HepG2 (cell line): ENCODE results near the gene BMP6. TPM values are rescaled to one million over a fixed set of nuclear protein-coding genes. Genes with fewer than 3 reads are reported as not detected.
A peak's percentile ranks its signal among the peaks of the same experiment; 100 is the strongest.

ENCODE experiments used
- ELF3 ChIP-seq: IDR thresholded peaks from 2 replicates; pipeline ENCODE4 v1.6.1; 2016; ENCODE audit warnings: missing genetic modification reagents, missing compliant biosample characterization
- FOSL1 ChIP-seq: sonication (generic); formaldehyde crosslinking; IDR thresholded peaks from 2 replicates; pipeline ENCODE4 v1.9.0; 2021; ENCODE audit warnings: missing genetic modification reagents, borderline replicate concordance
- FOXK2 ChIP-seq: fragments of 450-650 bp; IDR thresholded peaks from 2 replicates; pipeline ENCODE4 v1.6.1; 2016
- HNRNPH1 ChIP-seq: fragments of 200-400 bp; formaldehyde crosslinking; optimal IDR thresholded peaks from 2 replicates; pipeline ENCODE3; 2017; ENCODE audit warnings: mild to moderate bottlenecking, low read depth, low read length
- JARID2 ChIP-seq: sonication (generic); formaldehyde crosslinking; IDR thresholded peaks from 2 replicates; pipeline ENCODE4 v1.8.1; 2023; ENCODE audit warnings: missing genetic modification reagents, inconsistent platforms; ENCODE audit not compliant: insufficient replicate concordance
- MAX ChIP-seq: IDR thresholded peaks from 2 replicates; pipeline ENCODE4 v1.6.1; 2012; ENCODE audit warnings: inconsistent platforms
- MXD3 ChIP-seq: IDR thresholded peaks from 2 replicates; pipeline ENCODE4 v1.6.1; 2016; ENCODE audit warnings: mild to moderate bottlenecking, missing biosample characterization, missing genetic modification reagents
- NFE2 ChIP-seq: sonication (generic); formaldehyde crosslinking; IDR thresholded peaks from 2 replicates; pipeline ENCODE4 v1.4.0; 2020; ENCODE audit warnings: missing genetic modification reagents
- NPAS2 ChIP-seq: sonication (generic); formaldehyde crosslinking; IDR thresholded peaks from 2 replicates; pipeline ENCODE4 v1.8.0; 2022; ENCODE audit warnings: mild to moderate bottlenecking, missing genetic modification reagents, borderline replicate concordance
- ZBTB42 ChIP-seq: sonication (generic); formaldehyde crosslinking; IDR thresholded peaks from 2 replicates; pipeline ENCODE4 v1.5.0; 2020; ENCODE audit warnings: mild to moderate bottlenecking, missing genetic modification reagents
- ZFP36L2 ChIP-seq: sonication (generic); formaldehyde crosslinking; IDR thresholded peaks from 2 replicates; pipeline ENCODE4 v1.4.0; 2020; ENCODE audit warnings: missing genetic modification reagents
- ZNF256 ChIP-seq: sonication (generic); formaldehyde crosslinking; conservative IDR thresholded peaks from 2 replicates; pipeline ENCODE4 v1.4.0; 2020; ENCODE audit warnings: missing genetic modification reagents
- ZNF274 ChIP-seq: sonication (generic); formaldehyde crosslinking; IDR thresholded peaks from 2 replicates; pipeline ENCODE4 v1.5.1; 2020; ENCODE audit warnings: mild to moderate bottlenecking, missing genetic modification reagents
- ZNF362 ChIP-seq: sonication (generic); formaldehyde crosslinking; IDR thresholded peaks from 2 replicates; pipeline ENCODE4 v1.4.0; 2020; ENCODE audit warnings: missing genetic modification reagents, mild to moderate bottlenecking, borderline replicate concordance
- ZNF44 ChIP-seq: sonication (generic); formaldehyde crosslinking; IDR thresholded peaks from 2 replicates; pipeline ENCODE4 v1.5.1; 2020; ENCODE audit warnings: mild to moderate bottlenecking, missing genetic modification reagents
- ZNF580 ChIP-seq: IDR thresholded peaks from 2 replicates; pipeline ENCODE4 v1.6.1; 2016; ENCODE audit warnings: low read depth, borderline replicate concordance
- ZNF775 ChIP-seq: sonication (generic); formaldehyde crosslinking; IDR thresholded peaks from 2 replicates; pipeline ENCODE4 v1.4.0; 2020; ENCODE audit warnings: missing genetic modification reagents, mild to moderate bottlenecking, moderate library complexity, borderline replicate concordance
- ZNF790 ChIP-seq: sonication (generic); formaldehyde crosslinking; IDR thresholded peaks from 2 replicates; pipeline ENCODE4 v1.8.0; 2022; ENCODE audit warnings: missing genetic modification reagents, mild to moderate bottlenecking, borderline replicate concordance
- polyA plus RNA-seq, 8 experiments: library from polyadenylated mRNA; depleted of rRNA in 3 of 8; stranded (reverse) in 7 of 8; unstranded in 1 of 8; fragments of >200 nt; fragmentation: Illumina TruSeq in 4 of 8; extraction: Trizol in 4 of 8; gene quantifications; 2 replicates each; pipeline versions ENCODE4 v1.2.1 to v1.2.3, GENCODE V29; 2011 to 2016; ENCODE audit warnings: low read depth in 4 of 8, missing spikeins in 1 of 8, mixed read lengths in 1 of 8; ENCODE audit not compliant: insufficient read depth in 1 of 8
- total RNA-seq, 5 experiments: library from RNA; depleted of rRNA; stranded (reverse); fragments of >200 nt; fragmentation: Illumina TruSeq; extraction: Trizol; gene quantifications; 2 replicates each; pipeline ENCODE4 v1.2.3, GENCODE V29; 2016; ENCODE audit warnings: low read depth in 1 of 5
- TF ChIP-seq, protein P1 (sequence below): sonication (generic); formaldehyde crosslinking; IDR thresholded peaks from 2 replicates; pipeline ENCODE4 v1.4.0; 2020; ENCODE audit warnings: missing genetic modification reagents, borderline replicate concordance
- TF ChIP-seq, protein P2 (sequence below): sonication (generic); formaldehyde crosslinking; IDR thresholded peaks from 2 replicates; pipeline ENCODE4 v1.4.0; 2020; ENCODE audit warnings: mild to moderate bottlenecking, missing genetic modification reagents
- TF ChIP-seq, protein P3 (sequence below): sonication (generic); formaldehyde crosslinking; IDR thresholded peaks from 2 replicates; pipeline ENCODE4 v1.5.1; 2020; ENCODE audit warnings: missing genetic modification reagents, mild to moderate bottlenecking, borderline replicate concordance

BMP6 gene
- total and polyA plus RNA-seq, 2 of the 13 experiments (the other 11 are each of a cell fraction or from before 2014, with no cell fraction given): 0.09 to 0.18 TPM

GRCh38 chr6:7910654-7911344, 184.9 kb downstream of the BMP6 start, which contains the start of gene TXNDC5 (continued):
- TF ChIP-seq, protein P1, sequence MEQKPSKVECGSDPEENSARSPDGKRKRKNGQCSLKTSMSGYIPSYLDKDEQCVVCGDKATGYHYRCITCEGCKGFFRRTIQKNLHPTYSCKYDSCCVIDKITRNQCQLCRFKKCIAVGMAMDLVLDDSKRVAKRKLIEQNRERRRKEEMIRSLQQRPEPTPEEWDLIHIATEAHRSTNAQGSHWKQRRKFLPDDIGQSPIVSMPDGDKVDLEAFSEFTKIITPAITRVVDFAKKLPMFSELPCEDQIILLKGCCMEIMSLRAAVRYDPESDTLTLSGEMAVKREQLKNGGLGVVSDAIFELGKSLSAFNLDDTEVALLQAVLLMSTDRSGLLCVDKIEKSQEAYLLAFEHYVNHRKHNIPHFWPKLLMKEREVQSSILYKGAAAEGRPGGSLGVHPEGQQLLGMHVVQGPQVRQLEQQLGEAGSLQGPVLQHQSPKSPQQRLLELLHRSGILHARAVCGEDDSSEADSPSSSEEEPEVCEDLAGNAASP (CRISPR knock-in tag): no peak; the same call in 1 of the 2 replicates
- TF ChIP-seq, protein P2, sequence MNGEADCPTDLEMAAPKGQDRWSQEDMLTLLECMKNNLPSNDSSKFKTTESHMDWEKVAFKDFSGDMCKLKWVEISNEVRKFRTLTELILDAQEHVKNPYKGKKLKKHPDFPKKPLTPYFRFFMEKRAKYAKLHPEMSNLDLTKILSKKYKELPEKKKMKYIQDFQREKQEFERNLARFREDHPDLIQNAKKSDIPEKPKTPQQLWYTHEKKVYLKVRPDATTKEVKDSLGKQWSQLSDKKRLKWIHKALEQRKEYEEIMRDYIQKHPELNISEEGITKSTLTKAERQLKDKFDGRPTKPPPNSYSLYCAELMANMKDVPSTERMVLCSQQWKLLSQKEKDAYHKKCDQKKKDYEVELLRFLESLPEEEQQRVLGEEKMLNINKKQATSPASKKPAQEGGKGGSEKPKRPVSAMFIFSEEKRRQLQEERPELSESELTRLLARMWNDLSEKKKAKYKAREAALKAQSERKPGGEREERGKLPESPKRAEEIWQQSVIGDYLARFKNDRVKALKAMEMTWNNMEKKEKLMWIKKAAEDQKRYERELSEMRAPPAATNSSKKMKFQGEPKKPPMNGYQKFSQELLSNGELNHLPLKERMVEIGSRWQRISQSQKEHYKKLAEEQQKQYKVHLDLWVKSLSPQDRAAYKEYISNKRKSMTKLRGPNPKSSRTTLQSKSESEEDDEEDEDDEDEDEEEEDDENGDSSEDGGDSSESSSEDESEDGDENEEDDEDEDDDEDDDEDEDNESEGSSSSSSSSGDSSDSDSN (CRISPR knock-in tag): peak; percentile 89
- TF ChIP-seq JARID2 (CRISPR knock-in tag) (no peak), NFE2 (CRISPR knock-in tag) (no peak), ZBTB42 (0 out of 2 replicates have a peak, but pooled peaks have one; percentile 6), MAX (peak; percentile 55; the same call in 1 of the 2 replicates), HNRNPH1 (no peak), ZNF580 (peak; percentile 76; the same call in 1 of the 2 replicates), ZFP36L2 (CRISPR knock-in tag) (no peak), FOSL1 (CRISPR knock-in tag) (no peak), ZNF256 (CRISPR knock-in tag) (0 out of 2 replicates have a peak, but pooled peaks have one; percentile 48), FOXK2 (no peak), ELF3 (CRISPR knock-in tag) (peak; percentile 30; the same call in 1 of the 2 replicates), ZNF790 (CRISPR knock-in tag) (no peak), ZNF362 (CRISPR knock-in tag) (no peak; the same call in 1 of the 2 replicates), ZNF44 (CRISPR knock-in tag) (no peak), ZNF775 (CRISPR knock-in tag) (no peak), ZNF274 (peak; percentile 84; the same call in 1 of the 2 replicates), MXD3 (CRISPR knock-in tag) (0 out of 2 replicates have a peak, but pooled peaks have one; percentile 50), NPAS2 (no peak)
- TF ChIP-seq, protein P3, sequence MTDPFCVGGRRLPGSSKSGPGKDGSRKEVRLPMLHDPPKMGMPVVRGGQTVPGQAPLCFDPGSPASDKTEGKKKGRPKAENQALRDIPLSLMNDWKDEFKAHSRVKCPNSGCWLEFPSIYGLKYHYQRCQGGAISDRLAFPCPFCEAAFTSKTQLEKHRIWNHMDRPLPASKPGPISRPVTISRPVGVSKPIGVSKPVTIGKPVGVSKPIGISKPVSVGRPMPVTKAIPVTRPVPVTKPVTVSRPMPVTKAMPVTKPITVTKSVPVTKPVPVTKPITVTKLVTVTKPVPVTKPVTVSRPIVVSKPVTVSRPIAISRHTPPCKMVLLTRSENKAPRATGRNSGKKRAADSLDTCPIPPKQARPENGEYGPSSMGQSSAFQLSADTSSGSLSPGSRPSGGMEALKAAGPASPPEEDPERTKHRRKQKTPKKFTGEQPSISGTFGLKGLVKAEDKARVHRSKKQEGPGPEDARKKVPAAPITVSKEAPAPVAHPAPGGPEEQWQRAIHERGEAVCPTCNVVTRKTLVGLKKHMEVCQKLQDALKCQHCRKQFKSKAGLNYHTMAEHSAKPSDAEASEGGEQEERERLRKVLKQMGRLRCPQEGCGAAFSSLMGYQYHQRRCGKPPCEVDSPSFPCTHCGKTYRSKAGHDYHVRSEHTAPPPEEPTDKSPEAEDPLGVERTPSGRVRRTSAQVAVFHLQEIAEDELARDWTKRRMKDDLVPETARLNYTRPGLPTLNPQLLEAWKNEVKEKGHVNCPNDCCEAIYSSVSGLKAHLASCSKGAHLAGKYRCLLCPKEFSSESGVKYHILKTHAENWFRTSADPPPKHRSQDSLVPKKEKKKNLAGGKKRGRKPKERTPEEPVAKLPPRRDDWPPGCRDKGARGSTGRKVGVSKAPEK: no peak
